DND-41 (cell line): Measurements from ENCODE around the gene CYP2A13.

Experiments
- CTCF ChIP-seq: IDR thresholded peaks from 2 replicates; pipeline ENCODE4 v1.5.1; 2012; ENCODE audit warnings: borderline replicate concordance, low read length, moderate library complexity, mild to moderate bottlenecking; ENCODE audit not compliant: poor library complexity, severe bottlenecking; ENCODE audit errors: extremely low read depth
- EZH2 ChIP-seq: IDR thresholded peaks from 3 replicates; pipeline ENCODE4 v1.6.1; 2012; ENCODE audit warnings: borderline replicate concordance, low read depth, mild to moderate bottlenecking, moderate library complexity, low read length, inconsistent platforms; ENCODE audit not compliant: severe bottlenecking

- TF ChIP-seq CTCF (no peak), EZH2 (no peak)
Observed at GRCh38 chr19:41098762-41099161, 10.5 kb downstream of the CYP2A13 start.
